HG03097 (cell line): ENCODE measurements around the gene R3HDM2.

Experiments
- ATAC-seq: cut with Tn5 transposase; IDR thresholded peaks from one replicate; pipeline ENCODE4 v1.9.1; 2021; ENCODE audit not compliant: unreplicated experiment, low FRiP score

The R3HDM2 gene

DNA sequence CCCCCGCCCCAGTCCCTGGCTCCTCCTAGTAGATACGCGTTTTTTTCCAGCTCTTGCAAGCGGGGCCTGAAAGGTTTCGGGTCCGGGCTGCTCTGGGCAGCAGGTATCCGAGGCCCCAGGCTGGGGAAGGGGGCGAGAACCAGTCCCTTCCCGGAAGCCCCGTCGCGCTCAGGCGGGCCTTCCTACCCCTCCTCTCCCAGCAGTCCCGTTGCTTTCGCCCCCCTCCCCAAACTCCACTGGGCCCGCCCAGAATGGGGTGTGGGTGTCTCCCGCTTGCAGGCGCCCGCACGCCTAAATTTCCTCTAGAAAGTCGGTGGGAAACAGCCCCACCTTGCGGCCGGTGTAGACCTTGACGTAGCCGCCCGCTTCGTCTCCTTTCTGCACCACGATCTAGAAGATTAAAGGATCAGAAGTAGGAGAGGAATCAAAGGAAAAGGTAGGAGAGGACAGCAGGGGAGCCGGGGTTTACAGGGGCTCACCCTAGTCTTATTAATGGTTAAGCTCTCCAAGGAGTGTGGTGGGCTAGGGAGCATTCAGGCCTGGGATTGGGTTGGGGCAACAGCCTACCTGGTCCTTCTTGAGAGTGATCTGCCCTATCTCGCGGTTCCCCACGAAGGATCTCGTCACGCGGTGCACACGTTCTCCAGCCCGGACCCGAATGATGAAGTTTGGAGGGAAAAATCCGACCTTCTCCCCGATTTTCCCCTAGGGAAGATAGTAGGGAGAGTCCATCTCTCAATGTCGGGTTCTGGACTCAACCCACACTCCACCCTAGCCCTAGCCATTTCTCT lies 187.1 kb downstream of the R3HDM2 start:
- ATAC-seq, result no peak

DNA sequence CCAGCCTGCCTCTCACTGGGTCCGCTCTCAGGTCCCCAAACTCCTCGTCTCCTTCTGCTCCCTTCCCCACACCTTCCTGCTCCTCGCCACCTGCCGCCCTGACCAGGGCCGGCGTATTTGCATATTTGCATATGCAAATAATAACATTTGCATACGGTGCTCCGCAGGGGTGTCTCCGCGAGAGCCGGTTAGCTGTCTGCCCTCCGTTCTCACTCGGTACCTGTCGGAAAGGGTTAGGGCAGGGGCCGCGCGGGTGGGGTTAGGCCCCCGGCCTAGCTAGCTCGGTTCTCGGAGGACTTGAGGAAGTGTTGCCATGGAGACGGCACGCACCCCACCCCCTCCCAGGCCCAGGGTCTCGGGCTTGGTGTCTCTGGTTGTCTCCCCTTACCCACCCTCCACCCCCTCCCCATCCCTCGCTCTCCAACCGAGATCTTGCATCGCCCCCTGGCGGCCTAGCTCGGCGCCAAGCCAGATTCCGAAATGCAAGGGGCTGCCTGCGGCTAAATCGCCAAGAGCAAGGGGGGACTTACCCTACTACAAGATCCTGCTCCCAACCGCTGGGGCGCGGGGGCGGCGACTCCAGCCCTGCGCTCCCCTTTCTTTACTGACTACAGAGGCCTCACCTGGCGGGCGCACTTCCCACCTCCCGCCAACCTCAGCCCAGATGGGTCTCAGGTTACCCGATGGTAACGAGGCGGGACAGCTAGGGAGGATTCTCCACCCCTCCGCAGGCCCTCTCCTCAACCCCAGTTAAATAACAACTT lies 188.0 kb downstream of the R3HDM2 start:
- no peak for ATAC-seq

DNA sequence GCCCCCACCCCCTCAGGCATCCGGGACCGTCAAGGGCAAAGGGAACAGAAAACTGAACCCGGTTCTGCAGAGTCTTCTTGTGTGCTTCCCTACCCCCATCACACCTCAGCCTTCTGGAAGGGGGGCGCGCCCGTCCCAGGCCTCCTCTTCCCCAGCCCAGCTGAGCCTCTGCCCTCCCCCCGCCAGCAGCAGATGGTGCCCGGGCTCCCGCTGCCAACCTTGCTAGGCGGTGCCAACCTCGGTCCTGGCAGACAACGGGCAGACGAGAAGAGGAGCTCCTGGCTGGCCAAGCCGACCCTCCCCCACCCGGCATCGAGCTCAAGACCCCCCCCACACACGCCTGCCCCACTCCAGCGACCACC lies 188.5 kb downstream of the R3HDM2 start:
- no peak for ATAC-seq

DNA sequence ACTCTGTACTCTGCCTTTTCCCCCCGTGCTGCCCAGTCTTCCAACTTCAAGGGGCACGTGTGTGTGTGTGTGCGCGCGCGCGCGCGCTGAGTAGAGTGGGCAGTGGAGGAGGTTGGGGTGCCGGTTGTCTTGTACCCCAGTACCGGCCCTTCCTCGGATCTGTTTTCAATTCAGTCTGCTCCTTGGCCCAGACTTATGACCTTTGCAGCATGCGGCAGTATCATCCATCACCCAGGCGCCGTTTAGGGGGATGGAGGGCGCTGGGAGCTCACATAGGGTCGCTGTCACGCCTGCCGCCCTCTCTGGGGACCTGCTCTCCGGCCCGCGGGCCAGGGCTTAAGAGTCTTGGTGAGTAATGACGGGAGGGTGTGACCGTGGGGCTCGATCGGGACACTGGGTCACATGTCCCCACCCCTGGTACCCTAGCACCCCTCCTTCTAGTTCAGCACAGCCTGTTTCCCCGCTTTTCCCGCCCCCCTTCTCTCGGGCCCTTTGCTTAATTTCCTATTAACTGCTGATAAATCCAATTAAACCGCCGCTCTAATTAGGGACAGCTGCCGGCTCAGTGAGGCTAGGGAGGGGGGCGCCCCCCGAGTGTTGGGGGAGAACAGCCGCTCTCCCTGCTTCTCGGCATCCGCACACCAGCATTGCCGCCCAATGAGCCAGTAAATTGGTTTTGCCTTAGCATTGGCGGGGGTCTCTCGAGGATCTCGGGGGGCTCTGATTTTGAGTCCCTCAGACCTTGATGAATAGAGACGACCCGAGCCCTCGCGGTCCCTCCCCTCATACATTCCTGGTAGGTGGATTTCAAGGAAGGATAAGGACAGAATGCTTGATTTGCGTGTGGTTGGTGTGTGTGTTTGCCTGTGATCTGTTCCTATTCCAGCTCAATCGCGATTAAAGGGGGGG lies 189.2 kb downstream of the R3HDM2 start:
- ATAC-seq, result no peak

DNA sequence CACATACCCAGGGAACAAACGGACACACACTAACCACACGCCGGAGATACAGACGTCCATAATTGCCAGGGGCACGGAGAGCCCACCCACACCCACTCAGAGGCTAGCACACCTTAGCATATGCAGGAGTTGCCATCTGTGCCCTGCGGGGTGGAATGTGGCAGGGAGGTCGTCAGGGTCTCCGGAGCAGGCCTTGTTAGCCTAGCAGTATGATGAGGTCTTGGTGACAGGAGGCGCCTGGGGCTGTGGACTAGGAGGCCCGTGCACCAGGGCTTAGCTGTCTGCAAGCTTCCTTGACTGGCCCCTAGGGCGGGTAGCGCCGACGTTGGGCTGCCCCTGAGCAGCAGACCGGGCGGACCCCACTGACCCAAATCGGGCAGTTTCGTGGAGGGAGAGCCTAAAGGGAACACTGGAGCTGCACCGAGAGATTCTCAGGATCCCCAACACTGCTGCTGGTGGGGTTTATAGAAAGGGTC lies 189.9 kb downstream of the R3HDM2 start:
- no peak for ATAC-seq

DNA sequence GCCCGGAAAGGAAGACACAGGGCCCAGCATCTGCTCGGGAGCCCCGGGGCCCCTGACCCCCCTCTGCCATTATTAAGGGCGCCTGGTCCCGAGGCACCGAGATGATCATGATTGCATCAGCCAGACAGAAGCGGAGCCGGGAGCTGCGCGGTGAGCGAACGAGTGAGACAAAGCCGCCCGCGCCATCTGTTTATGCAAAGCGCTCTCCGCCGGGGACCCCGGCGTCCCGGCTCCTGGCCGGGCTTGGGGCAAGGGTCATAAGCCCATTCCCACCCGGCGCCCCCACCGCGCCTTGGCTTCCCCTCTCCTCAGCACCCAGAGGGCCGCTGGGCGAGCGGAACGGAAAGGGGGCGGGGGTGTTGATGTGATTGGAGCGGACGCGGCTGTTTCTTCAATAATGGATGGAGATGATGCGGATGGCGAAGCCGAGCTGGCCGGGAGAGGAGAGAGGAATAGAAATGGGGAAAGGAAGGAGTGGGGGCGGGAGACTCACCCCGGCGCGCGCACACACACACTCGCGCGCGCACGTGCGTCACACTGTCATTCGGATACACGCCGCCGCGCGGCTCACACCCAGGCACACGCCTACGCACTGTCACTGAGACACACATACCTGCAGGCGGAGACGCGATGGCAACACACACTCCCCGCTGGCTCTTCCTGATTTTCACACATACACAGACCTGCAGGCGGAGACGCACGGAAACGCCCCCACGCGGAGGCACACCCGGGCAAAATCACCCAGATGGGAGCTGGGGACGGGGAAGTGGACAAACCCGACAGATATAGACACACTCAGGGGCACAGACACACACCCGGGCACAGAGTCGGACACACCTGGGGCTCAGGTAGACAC lies 190.5 kb downstream of the R3HDM2 start:
- no peak for ATAC-seq

DNA sequence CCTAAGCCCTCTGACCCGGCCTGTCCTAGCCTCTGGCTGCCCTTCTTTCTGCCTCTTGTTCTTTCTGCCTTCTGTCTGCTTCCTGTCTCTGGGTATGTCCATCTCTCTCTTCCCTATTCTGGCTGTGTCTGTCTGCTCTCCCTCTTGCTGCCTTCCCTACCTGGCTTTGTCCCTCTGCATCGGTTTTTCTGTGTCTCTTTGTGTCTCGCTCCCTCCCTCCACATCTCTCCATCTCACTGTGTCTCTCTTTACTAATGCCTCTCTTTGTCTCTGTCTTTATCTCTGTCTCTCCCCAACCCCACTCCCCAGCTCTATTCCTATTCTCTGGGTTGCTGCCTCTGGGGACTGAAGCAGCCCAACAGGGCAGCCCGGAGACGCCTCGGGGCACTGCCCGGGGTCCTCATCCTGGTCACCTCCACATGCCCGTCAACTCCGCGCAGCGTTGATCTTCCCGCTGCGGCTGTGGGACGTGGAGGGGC lies 191.2 kb downstream of the R3HDM2 start:
- no peak for ATAC-seq

DNA sequence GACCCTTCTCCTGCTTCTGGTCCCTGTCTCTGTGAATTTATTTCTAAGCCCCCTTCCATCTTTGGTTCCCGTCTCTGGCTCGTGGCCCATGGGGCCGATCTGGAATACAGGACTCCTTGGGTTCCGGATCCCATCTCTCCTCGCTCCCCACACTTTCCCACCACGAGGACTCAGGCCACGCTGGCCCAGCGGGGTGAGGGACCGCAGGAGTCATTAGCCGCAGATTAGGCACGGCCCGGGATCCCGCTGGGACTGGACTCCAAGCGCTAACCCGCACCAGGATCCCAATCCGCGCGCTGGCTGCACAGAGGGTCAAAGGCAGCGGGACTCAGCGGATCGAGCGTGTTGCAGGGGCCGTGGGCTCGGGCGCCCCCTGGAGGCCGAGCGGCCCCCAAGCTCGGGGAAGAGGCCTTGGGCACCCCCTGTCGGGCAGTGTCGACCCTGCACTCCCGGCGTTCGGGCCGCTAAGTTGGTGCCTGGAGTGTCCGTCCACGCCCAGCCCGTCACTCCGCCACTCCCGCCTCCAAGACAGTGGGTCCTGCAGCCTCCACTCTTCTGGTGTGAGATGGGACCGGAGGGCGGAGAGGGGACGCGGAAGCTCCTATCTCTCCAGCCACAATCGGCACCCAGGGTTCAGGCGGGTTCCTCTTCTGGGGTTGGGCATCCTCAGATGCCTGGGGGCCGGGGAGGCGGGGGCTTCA lies 191.8 kb downstream of the R3HDM2 start:
- peak; percentile 47 for ATAC-seq

DNA sequence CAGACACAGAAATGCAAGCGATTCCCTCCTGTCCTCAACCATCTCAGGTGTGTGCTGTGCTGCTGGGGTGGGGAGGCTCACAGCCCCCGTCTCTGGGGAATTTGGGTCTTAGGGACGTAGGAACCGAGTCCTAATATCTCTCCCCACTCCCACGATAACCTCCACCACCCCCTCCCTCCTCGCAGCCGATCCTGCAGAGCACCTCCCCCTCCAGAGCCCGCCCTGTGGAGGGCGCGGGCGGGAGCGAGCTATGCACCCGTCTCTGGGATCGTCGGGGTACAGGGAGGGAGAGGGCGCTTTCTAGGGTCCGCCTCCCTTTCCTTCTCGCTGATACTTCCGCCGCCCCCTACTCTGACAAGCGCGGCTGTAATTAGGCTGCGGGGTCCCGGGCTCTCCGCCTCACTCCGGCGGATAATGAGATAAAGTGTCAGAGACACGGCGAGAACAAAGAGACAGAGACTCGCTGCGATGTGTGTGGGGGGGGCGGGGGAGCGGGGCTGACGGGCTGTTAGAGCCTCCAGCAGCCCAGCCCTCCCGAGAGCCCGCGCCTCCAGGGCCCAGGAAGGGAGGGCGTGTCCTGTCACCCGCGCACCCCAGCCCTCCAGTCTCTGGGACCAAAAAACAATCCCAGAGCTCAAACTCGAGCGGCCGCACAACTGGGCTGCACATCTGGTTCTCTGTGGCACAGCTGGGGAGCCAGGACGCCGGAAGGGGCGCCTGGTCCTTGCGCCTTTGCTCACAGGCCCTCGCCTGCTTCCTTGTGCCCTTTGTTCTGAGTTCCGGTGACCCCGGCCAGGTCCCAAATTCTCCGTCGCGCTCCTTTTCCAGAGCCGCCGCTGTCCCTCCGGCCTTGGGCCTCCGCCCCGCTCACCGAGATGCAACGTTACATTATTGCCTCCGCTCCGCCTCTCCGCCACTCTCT lies 192.7 kb downstream of the R3HDM2 start:
- no peak for ATAC-seq

DNA sequence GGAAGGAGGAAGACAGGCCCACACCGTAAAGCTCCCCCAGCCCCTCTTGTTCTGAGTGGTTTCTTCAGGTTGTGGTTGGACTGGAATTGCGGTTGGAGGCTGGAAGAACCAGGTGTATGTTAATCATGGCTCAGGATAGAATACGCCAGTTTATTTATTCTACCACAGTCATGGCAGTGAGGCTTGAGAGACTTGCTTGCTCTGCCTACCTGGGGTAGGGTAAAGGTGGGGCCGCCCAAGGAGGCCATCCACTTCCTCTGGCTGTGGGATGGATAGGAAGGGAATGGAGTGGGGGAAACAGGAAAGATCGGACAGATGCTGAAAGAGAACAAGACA lies 193.3 kb downstream of the R3HDM2 start:
- ATAC-seq, result no peak

DNA sequence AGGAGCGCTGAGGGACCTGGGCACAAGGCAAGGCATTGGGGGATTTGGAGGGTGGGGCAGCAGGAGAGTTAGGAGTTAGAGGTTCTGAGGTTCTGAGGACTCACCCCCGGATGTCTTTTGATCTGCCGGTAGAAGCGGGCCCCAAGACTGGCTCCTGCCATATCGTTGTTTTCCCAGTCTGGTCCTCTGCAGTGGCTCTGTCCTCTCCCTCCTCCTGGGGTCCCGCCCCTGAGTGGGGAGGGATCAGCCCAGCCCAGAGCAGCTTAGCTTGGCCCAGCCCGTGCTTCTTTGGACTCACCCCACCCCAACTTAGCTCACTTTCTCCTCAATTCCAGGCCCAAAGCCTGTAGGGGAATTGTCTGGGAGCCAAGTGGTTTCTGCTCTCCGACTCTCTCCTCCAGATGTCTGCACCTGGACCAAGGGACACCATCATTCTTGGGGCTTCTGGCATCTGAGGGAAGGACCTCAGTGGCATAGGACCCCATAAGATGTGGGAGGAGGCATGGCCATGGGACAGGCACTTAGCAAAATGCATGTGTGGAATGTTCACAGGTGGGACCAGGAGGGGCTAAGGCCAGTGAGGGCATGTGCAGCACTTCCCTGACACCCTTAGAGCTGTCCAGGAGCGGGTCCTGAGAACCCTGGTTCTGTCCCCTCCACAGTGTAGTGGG lies 193.8 kb downstream of the R3HDM2 start:
- no peak for ATAC-seq

DNA sequence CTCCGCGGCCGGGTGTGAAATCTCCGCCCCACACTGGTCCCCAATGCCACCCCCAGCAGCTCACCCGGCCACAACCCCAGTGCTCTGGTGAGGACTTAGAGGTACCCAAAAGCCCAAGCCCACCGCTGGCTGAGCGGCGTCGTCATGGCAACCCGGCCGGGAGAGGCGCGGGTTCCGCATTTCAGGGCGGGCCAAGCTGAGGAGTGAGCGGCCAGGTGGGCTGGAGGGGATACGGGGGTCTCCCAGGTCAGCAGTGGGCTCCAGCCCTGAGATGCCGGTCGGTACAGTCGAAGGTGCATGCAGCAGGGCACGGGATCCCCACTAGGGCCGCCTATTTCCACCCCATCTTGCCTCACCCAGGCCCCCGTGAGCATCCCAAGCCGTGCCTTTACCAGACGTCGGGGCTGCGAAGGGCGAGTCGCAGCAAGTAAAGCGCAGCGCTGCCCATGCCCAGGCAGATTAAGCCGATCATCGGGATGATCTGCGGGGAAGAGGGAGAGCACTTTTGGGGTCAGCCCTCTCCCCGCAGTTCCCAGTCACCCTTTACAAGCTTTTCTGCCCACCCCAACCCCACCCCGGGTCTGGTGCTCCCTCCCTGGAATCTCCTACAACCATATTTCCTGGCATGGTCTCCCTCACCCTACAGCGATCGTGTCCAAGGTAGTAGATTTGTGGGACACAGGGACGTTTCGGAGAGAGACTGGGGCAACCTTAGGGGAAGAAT lies 194.5 kb downstream of the R3HDM2 start:
- ATAC-seq, result no peak

DNA sequence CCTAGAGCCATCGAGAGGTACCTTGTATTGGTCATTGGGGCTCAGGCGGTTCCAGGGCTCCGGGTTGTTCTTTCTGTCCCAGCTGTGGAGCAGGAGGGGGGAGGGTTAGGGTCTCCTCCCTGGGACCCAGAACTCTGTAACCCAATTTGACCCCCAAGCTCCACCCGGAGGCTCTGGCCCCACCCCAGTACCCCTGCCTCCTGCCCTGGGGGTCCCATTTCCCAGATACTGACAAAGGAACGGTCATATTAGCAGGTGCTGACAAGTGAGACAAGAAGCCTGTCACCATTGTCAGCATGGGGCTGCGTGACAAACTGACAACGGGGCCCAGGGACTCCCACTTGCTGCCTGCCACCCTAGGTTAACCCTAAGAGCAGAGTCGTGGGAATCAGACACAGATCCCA lies 195.1 kb downstream of the R3HDM2 start:
- no peak for ATAC-seq

DNA sequence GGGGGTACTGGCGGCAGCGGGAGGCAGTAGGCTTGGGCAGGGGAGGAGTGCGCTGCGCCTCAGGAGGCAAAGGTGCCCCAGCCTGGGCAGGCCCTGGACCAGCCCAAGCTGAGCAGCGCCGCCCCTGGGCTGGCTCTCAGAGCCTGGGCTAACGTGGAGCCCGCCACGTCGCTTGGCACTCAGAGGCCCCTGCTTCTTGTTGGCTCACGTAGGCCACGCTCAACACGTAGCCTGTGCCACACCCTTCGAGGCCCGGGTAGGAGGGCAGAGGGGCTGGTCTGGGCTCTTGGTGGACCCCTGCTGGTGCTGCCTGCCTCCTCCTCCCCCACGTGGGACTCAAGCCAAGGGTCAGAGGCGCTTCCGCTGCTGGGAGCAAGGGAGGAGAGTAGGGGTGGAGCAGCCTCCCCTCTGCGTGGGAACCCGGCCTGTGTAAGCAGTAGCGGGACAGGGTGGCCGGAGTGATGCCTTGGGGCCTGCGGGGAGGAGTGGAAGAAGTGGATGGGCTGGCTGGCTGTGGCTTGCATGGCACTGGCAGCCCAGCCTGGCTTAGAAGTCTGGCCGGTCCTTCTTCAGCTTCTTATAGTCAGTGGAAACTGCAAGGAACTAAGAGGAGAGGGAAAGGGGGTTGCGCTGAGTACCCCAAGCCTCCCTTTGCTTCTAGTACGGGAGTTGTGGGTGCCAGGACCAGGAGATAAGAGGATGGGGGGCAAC lies 195.7 kb downstream of the R3HDM2 start:
- no peak for ATAC-seq

DNA sequence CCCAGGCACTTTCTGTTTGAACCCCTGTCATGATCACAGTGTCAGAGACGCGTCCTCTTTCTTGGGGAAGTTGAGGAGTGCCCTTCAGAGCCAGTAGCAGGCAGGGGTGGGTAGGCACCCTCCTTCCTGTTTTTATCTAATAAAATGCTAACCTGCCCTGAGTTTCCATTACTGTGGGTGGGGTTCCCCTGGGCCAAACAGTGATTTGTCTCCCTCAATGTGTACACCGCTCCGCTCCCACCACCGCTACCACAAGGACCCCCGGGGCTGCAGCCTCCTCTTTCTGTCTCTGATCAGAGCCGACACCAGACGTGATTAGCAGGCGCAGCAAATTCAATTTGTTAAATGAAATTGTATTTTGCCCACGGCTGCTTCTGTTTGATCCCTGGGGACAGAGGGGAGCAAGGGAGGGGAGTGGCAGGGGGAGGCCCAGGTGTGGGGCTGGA lies 196.2 kb downstream of the R3HDM2 start:
- no peak for ATAC-seq

DNA sequence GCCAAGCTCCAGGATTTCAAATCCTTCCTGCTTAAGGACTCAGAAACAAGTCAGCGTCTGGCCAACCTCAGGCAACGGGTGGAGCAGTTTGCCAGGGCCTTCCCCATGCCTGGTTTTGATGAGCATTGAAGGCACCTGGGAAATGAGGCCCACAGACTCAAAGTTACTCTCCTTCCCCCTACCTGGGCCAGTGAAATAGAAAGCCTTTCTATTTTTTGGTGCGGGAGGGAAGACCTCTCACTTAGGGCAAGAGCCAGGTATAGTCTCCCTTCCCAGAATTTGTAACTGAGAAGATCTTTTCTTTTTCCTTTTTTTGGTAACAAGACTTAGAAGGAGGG lies 196.6 kb downstream of the R3HDM2 start:
- ATAC-seq, result no peak
